ENCODE results near the gene CDC14C.
"Not testable (repeated sequence)": the region's sequence is repeated elsewhere in the genome, so short reads cannot be mapped to it uniquely, and the experiment has no call there.

Gene CDC14C

GRCh38 chr7:48924433-48924832 is at the start of gene CDC14C:
Gene CDC14C (plus strand): TSS chr7:48924547. CDS start chr7:48924673, 126 bp downstream.
- no peak for DNase-seq

- no peak for DNase-seq
These were observed 49.1 kb upstream of the CDC14C start for GRCh38 chr7:48875045-48875916.

GRCh38 chr7:48876087-48876486 is 48.3 kb upstream of the CDC14C start:
- no peak for DNase-seq

GRCh38 chr7:48880851-48881250 is 43.5 kb upstream of the CDC14C start:
- no peak for DNase-seq

- DNase-seq: no peak
These were observed 36.8 kb upstream of the CDC14C start for GRCh38 chr7:48887500-48887899.

- no peak for DNase-seq
These were observed 29.8 kb upstream of the CDC14C start for GRCh38 chr7:48894574-48894973.

- no peak for DNase-seq
These were observed 24.4 kb upstream of the CDC14C start for GRCh38 chr7:48899932-48900331.

GRCh38 chr7:48901966-48902365 is 22.4 kb upstream of the CDC14C start:
- DNase-seq: no peak

GRCh38 chr7:48904975-48905374 is 19.4 kb upstream of the CDC14C start:
- no peak for DNase-seq

- DNase-seq: not testable (repeated sequence)
These were observed 18.7 kb upstream of the CDC14C start for GRCh38 chr7:48905686-48906085.

- not testable (repeated sequence) for DNase-seq
These were observed 14.5 kb upstream of the CDC14C start for GRCh38 chr7:48909887-48910286.

- DNase-seq: no peak
These were observed 7.1 kb downstream of the CDC14C start for GRCh38 chr7:48931481-48931880.

GRCh38 chr7:48932126-48932910 is 8.0 kb downstream of the CDC14C start:
- DNase-seq: no peak

GRCh38 chr7:48933549-48934085 is 9.3 kb downstream of the CDC14C start:
- DNase-seq: no peak

- DNase-seq: no peak
These were observed 14.4 kb downstream of the CDC14C start for GRCh38 chr7:48938539-48939295.

GRCh38 chr7:48943279-48943990 is 19.1 kb downstream of the CDC14C start:
- no peak for DNase-seq

GRCh38 chr7:48955916-48956315 is 31.6 kb downstream of the CDC14C start:
- DNase-seq: no peak

- no peak for DNase-seq
These were observed 35.3 kb downstream of the CDC14C start for GRCh38 chr7:48959676-48960075.

- DNase-seq: no peak
These were observed 38.6 kb downstream of the CDC14C start for GRCh38 chr7:48962821-48963505.

GRCh38 chr7:48964074-48964473 is 39.7 kb downstream of the CDC14C start:
- no peak for DNase-seq

GRCh38 chr7:48971173-48971572 is 46.8 kb downstream of the CDC14C start:
- DNase-seq: no peak

GRCh38 chr7:48976253-48976652 is 51.9 kb downstream of the CDC14C start:
- no peak for DNase-seq
